Epithelial cell of esophagus (primary cell): ENCODE results near the gene SIK2.

Source experiments
- DNase-seq: peaks from one replicate; pipeline ENCODE4 v3.0.0; 2010; ENCODE audit warnings: low read depth
- H3K4me3 ChIP-seq: 2 replicates; pipeline ENCODE4 v1.5.1; 2011; ENCODE audit warnings: mild to moderate bottlenecking, low read length, control low read depth
- TF ChIP-seq, protein P1 (sequence below): IDR thresholded peaks from 2 replicates; pipeline ENCODE4 v1.5.1; 2011; ENCODE audit warnings: low read depth, mild to moderate bottlenecking, low read length, control low read depth, inconsistent platforms; ENCODE audit not compliant: insufficient read depth; ENCODE audit errors: missing control alignments

The SIK2 gene

DNA sequence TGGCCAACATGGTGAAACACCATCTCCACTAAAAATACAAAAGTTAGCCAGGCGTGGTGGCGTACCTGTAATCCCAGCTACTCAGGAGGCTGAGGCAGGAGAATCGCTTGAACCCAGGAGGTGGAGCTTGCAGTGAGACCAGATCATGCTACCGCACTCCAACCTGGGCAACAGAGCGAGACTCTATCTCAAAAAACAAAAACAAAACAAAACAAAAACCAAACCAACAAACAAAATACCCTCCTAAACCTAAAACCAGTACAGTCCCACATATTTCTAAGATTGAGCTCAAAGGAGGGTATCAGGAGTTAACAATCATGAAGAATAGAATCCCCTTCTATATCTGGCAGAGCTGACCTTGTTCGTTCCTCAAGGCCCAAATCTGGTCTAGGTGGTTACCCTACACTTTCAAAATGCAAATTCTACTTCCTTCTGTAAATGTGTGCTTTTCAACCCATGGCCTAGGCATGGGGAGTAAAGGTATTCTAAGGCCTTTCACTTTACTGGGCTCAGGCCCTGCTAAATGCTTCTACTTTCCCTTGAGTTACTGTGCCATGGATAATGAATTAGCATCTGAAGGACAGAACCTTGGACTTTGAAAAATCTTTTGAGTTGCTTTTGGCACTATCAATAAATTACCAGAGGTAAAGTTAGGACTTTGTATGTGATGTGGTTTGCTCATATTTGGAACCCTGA lies 174.3 kb downstream of the SIK2 start:
- no peak overlapping the region for H3K4me3 ChIP-seq
- TF ChIP-seq, protein P1, sequence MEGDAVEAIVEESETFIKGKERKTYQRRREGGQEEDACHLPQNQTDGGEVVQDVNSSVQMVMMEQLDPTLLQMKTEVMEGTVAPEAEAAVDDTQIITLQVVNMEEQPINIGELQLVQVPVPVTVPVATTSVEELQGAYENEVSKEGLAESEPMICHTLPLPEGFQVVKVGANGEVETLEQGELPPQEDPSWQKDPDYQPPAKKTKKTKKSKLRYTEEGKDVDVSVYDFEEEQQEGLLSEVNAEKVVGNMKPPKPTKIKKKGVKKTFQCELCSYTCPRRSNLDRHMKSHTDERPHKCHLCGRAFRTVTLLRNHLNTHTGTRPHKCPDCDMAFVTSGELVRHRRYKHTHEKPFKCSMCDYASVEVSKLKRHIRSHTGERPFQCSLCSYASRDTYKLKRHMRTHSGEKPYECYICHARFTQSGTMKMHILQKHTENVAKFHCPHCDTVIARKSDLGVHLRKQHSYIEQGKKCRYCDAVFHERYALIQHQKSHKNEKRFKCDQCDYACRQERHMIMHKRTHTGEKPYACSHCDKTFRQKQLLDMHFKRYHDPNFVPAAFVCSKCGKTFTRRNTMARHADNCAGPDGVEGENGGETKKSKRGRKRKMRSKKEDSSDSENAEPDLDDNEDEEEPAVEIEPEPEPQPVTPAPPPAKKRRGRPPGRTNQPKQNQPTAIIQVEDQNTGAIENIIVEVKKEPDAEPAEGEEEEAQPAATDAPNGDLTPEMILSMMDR = no peak
- DNase-seq = no peak

DNA sequence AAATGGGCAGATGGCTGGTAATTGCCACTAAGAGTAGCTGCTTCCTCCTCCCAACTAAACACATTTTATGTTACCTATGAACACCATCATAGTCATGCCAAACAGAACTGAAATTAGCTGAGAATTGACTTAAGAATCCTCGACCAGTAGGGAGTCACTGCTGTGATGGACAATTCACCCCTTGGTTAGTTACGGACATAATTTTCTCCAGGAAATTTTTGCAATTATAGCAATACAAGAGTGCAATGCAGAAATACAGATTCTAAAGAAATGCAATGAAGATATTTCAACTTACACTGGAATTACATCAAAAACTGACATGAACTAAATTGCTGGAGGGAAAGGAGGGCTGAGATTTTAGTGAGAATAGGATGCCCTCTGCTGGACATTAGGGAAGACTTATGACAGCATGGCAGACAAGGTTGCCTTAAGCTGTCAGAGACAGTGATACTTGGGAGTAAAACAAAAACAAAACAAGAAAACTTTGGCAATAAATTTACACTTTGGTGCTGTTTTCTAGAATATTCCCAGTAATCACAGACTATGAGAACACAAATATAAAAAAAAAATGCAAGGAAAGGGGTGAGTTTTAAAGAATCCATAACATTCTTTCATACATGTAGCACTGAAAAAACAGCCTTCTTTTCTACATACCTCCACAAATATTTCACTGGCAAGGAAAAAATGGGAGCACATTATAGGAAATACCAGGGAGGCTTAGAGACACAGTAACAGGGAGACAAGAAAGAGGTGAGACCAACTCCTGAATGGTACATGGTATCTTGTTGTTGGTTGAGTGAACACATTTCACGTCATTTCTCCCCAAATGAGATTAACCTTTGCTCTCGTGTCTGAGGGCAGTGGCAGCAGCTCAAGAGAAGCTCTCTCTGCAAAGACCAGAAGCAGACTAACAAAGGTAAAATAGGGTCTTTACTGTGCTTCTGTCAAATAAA lies 175.1 kb downstream of the SIK2 start:
- DNase-seq = peak; percentile 77
- no peak overlapping the region for H3K4me3 ChIP-seq
- TF ChIP-seq, protein P1 = peak; percentile 79

DNA sequence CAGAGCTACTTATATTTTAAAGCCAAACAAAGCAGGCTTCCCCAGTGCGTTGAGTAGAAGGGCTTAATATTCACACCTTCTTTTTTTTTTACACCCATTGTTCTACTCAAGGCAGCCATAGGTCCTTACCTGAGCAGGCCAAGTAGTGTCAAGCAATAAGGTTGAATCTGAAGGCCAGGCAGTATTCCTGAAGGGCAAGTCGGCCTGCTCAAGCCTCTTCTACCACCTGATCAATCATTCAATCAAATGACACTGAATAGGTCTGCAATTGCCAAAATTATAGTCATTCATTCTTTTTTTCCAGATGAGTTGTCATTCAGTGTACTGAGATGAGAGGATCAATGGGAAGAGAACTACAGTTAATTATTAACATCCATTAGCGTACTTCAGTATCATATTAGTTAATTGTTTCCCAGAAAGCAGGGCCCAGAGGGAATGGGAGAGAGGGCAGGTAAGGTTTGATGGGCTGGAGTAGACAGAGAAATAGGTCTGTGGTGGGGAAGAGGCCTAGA lies 175.9 kb downstream of the SIK2 start:
- TF ChIP-seq, protein P1 = no peak
- H3K4me3 ChIP-seq = no peak overlapping the region
- DNase-seq = no peak

DNA sequence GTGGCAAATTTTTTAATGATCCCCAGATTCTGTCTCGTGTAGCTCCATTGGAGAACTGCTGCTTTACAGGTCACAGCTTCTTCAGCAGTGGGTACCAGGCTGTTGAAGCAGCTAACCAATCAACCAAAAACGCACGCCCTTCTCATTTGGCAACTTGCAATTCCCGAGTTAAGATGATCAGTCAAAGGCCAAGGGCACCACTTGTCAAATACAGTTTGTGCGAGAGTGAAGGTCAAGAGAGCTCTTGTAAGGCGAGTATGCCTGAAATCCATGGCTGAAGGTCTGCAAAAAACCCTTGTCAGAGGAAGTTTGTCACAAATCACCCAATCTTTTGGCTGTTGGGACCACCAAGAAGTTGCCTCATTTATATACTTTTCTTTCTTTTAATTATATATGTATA lies 176.9 kb downstream of the SIK2 start:
- no peak for DNase-seq
- H3K4me3 ChIP-seq = no peak overlapping the region
- TF ChIP-seq, protein P1 = no peak
